ENCODE results near the gene DUSP1. TPM values are rescaled to one million over a fixed set of nuclear protein-coding genes. Genes with fewer than 3 reads are reported as not detected.
A peak's percentile ranks its signal among the peaks of the same experiment; 100 is the strongest.

The DUSP1 gene
- total and polyA plus RNA-seq, 2 of the 13 experiments (the other 11 are each of a cell fraction or from before 2014, with no cell fraction given) = 27.1 to 55.5 TPM

- TF ChIP-seq MYPOP (CRISPR knock-in tag; IDR thresholded peaks at IDR 0.05) (peak; percentile 81; the same call in 1 of the 2 replicates), NFIB (CRISPR knock-in tag; IDR thresholded peaks at IDR 0.05; ENCODE audit: borderline replicate concordance) (no peak), KLF12 (CRISPR knock-in tag; IDR thresholded peaks at IDR 0.05; ENCODE audit: borderline replicate concordance) (peak; percentile 98), ZFP36L2 (CRISPR knock-in tag; IDR thresholded peaks at IDR 0.05) (no peak; the same call in 1 of the 2 replicates), GRHL1 (CRISPR knock-in tag; conservative IDR thresholded peaks at IDR 0.05) (no peak), ZNF713 (CRISPR knock-in tag; IDR thresholded peaks at IDR 0.05) (0 out of 2 replicates have a peak, but pooled peaks have one; percentile 40), MED1 (CRISPR knock-in tag; IDR thresholded peaks at IDR 0.05) (peak; percentile 97), ZBTB34 (CRISPR knock-in tag; IDR thresholded peaks at IDR 0.05) (no peak), ZGPAT (CRISPR knock-in tag; IDR thresholded peaks at IDR 0.05) (peak; percentile 98), IKZF1 (IDR thresholded peaks at IDR 0.05) (no peak), ZFAT (CRISPR knock-in tag; conservative IDR thresholded peaks at IDR 0.05) (no peak), BRF2 (CRISPR knock-in tag; IDR thresholded peaks at IDR 0.05) (no peak), GFI1 (CRISPR knock-in tag; IDR thresholded peaks at IDR 0.05; ENCODE audit: borderline replicate concordance) (peak; percentile 77), ZFP36L1 (CRISPR knock-in tag; IDR thresholded peaks at IDR 0.05) (no peak)
- TF ChIP-seq, protein P1, sequence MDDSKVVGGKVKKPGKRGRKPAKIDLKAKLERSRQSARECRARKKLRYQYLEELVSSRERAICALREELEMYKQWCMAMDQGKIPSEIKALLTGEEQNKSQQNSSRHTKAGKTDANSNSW (CRISPR knock-in tag; IDR thresholded peaks at IDR 0.05; ENCODE audit: borderline replicate concordance) = no peak
- TF ChIP-seq, protein P2, sequence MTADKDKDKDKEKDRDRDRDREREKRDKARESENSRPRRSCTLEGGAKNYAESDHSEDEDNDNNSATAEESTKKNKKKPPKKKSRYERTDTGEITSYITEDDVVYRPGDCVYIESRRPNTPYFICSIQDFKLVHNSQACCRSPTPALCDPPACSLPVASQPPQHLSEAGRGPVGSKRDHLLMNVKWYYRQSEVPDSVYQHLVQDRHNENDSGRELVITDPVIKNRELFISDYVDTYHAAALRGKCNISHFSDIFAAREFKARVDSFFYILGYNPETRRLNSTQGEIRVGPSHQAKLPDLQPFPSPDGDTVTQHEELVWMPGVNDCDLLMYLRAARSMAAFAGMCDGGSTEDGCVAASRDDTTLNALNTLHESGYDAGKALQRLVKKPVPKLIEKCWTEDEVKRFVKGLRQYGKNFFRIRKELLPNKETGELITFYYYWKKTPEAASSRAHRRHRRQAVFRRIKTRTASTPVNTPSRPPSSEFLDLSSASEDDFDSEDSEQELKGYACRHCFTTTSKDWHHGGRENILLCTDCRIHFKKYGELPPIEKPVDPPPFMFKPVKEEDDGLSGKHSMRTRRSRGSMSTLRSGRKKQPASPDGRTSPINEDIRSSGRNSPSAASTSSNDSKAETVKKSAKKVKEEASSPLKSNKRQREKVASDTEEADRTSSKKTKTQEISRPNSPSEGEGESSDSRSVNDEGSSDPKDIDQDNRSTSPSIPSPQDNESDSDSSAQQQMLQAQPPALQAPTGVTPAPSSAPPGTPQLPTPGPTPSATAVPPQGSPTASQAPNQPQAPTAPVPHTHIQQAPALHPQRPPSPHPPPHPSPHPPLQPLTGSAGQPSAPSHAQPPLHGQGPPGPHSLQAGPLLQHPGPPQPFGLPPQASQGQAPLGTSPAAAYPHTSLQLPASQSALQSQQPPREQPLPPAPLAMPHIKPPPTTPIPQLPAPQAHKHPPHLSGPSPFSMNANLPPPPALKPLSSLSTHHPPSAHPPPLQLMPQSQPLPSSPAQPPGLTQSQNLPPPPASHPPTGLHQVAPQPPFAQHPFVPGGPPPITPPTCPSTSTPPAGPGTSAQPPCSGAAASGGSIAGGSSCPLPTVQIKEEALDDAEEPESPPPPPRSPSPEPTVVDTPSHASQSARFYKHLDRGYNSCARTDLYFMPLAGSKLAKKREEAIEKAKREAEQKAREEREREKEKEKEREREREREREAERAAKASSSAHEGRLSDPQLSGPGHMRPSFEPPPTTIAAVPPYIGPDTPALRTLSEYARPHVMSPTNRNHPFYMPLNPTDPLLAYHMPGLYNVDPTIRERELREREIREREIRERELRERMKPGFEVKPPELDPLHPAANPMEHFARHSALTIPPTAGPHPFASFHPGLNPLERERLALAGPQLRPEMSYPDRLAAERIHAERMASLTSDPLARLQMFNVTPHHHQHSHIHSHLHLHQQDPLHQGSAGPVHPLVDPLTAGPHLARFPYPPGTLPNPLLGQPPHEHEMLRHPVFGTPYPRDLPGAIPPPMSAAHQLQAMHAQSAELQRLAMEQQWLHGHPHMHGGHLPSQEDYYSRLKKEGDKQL (CRISPR knock-in tag; IDR thresholded peaks at IDR 0.05; ENCODE audit: low read depth) = peak; percentile 90
These were observed 1.3 kb upstream of the DUSP1 start (continued) for GRCh38 chr5:172772112-172772906.
